Measurements from ENCODE around the gene AKAP7. TPM values are rescaled to one million over a fixed set of nuclear protein-coding genes. Genes with fewer than 3 reads are reported as not detected.
"Not testable (repeated sequence)": the region's sequence is repeated elsewhere in the genome, so short reads cannot be mapped to it uniquely, and the experiment has no call there.

AKAP7 gene
- total RNA-seq, 2 donors from 2014 or later: 15.3 to 60.1 TPM

- intact Hi-C loops (cut with DNase I): no loop called here
- Histone ChIP-seq H3K4me1 (no peaks in the 10 kb centered on the region), H3K27me3 (no peaks in the 10 kb centered on the region), H3K4me3 (no peak overlapping the region), H3K9ac (ENCODE audit: low read depth in 2 of 2, low read length in 2 of 2) (no peak overlapping the region), H3K9me3 (no peaks in the 10 kb centered on the region), H3K36me3 (no peaks in the 10 kb centered on the region), H3K27ac (no peak overlapping the region)
- no peak for DNase-seq
- TF ChIP-seq CTCF (IDR thresholded peaks at IDR 0.05): no peak
These were observed 157.1 kb downstream of the AKAP7 start for GRCh38 chr6:131292145-131292938.

- H3K27me3 ChIP-seq: no peaks in the 10 kb centered on the region
- H3K36me3 ChIP-seq: no peaks in the 10 kb centered on the region
- no peak overlapping the region for H3K27ac ChIP-seq
- H3K4me3 ChIP-seq: no peak overlapping the region
- no peak for DNase-seq
- no peaks in the 10 kb centered on the region for H3K9me3 ChIP-seq
- H3K9ac ChIP-seq (ENCODE audit: low read depth in 2 of 2, low read length in 2 of 2): no peak overlapping the region
- intact Hi-C loops (cut with DNase I): no loop called here
- no peaks in the 10 kb centered on the region for H3K4me1 ChIP-seq
- no peak for TF ChIP-seq CTCF (IDR thresholded peaks at IDR 0.05)
These were observed 158.2 kb downstream of the AKAP7 start for GRCh38 chr6:131293472-131293911.

- no peak for TF ChIP-seq CTCF (IDR thresholded peaks at IDR 0.05)
- DNase-seq: no peak
- Histone ChIP-seq H3K4me1 (no peaks in the 10 kb centered on the region), H3K27me3 (no peaks in the 10 kb centered on the region), H3K36me3 (no peaks in the 10 kb centered on the region), H3K9me3 (no peaks in the 10 kb centered on the region), H3K4me3 (no peak overlapping the region), H3K27ac (no peak overlapping the region), H3K9ac (ENCODE audit: low read depth in 2 of 2, low read length in 2 of 2) (no peak overlapping the region)
- intact Hi-C loops (cut with DNase I): no loop called here
These were observed 159.8 kb downstream of the AKAP7 start for GRCh38 chr6:131295081-131295480.

GRCh38 chr6:131300826-131301225, 165.6 kb downstream of the AKAP7 start:
- H3K36me3 ChIP-seq; intact Hi-C loops (cut with DNase I); H3K27me3 ChIP-seq; H3K27ac ChIP-seq; H3K9me3 ChIP-seq; H3K4me3 ChIP-seq; H3K9ac ChIP-seq (ENCODE audit: low read depth in 2 of 2, low read length in 2 of 2); DNase-seq; H3K4me1 ChIP-seq: not testable (repeated sequence)

GRCh38 chr6:131303338-131303930, 168.2 kb downstream of the AKAP7 start:
- Histone ChIP-seq H3K4me3 (no peak overlapping the region), H3K27me3 (no peaks in the 10 kb centered on the region), H3K36me3 (no peaks in the 10 kb centered on the region), H3K9me3 (no peaks in the 10 kb centered on the region), H3K9ac (ENCODE audit: low read depth in 2 of 2, low read length in 2 of 2) (no peak overlapping the region), H3K27ac (no peak overlapping the region), H3K4me1 (no peaks in the 10 kb centered on the region)
- no peak for DNase-seq
- intact Hi-C loops (cut with DNase I): no loop called here
- no peak for TF ChIP-seq CTCF (IDR thresholded peaks at IDR 0.05)
